ENCODE measurements around the gene PCSK2.

Gene PCSK2

DNA sequence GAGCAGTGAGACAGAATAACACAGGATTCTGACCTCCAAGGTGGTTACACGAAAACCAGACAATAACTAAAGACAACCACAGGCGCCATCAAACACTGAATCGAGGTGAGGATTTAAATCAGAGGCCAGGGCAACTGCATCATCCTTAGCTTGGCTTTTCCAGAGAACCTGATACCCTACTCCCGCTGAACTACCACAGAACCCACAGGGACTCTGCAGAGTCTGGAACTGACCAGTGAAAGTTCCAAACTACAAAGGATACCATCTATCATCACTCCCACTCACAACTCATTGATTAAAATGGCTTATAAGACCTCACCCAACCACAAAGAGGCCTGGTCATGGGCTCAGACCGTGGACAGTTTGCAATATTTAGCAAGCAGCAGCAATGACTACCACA, 219.3 kb downstream of the PCSK2 start:
- DNase-seq (ENCODE audit: low read depth): no peak

DNA sequence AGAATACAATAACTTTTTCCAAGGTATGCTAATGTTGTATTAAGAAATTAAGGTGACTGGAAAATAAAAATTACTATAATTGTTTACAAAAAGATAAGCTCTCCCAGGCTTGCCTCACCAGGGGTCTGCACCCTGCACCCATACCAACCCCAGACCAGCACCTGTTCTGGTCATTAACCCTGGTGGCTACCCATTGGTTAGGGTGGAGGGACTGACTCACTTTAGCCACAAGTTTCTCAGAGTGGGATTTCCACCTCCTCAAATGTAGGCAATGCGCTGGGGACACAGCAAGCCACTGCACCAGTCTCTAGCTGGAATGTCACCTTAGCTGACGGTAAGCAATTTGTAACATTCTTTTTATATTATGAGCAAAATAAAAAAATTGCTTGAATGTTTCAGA, 221.2 kb downstream of the PCSK2 start:
- no peak for DNase-seq (ENCODE audit: low read depth)

DNA sequence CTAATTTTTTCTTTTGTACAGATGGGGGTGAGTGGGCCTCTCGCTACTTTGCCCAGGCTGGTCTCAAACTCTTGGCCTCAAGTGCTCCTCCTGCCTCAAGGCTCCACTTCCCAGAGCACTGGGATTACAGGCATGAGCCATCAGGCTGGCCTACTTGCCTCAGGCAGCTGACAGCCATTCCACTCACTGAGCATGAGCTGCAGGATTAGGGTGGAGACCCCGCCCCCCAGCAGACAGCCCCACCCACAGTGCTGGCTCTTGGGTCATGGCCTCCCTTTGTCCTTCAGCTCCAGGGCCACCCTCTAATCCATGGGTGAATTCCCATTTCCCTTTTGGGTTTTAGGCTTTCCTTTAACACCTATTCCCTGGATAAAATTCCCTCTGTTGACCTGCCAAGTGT, 222.2 kb downstream of the PCSK2 start:
- DNase-seq (ENCODE audit: low read depth): no peak

DNA sequence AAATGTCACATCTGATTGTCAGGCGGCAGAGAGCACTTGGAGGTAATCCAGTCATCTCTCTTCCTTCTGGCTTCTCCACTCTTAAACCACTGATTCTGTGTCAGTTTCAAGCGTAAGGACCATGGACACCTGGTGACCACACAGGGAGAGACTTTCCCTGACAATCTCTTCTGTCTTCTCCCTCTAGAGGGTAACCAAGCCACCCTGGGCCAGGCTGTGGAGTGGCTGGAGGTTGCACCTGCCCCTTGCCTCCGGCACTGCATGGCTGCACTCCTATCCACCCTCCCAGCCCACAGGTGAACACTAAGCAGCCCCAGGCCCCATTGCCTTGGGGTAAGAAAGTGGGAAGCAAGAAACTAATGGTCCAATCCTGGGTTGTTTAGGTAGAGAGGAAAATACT, 225.6 kb downstream of the PCSK2 start:
- DNase-seq (ENCODE audit: low read depth): no peak

DNA sequence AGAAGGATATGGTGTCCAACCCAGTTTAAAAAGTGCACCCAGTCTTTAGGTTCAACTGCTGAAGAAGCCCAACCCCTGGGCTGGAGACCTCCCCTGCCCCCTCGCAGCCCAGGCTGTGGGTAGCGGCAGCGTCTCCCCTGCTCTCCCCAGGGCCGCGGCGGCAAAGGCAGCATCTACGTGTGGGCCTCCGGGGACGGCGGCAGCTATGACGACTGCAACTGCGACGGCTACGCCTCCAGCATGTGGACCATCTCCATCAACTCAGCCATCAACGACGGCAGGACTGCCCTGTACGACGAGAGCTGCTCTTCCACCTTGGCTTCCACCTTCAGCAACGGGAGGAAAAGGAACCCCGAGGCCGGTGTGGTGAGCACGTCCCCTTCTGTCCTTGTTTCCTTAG, 226.8 kb downstream of the PCSK2 start:
- DNase-seq (ENCODE audit: low read depth): no peak

DNA sequence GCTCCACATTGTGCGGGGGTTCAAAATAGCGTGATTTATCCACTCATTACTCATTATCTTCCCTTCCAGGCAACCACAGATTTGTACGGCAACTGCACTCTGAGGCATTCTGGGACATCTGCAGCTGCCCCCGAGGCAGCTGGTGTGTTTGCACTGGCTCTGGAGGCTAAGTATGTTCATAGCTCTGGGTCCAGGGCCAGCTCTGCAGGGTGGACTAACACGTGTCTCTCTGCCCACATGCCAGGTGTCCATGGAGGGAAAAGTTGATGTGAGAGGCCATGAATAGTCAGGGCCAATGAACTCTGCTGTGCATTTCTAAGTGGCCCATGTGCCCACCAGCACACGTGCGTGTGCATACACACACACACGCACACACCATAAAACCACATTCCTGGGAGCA, 229.4 kb downstream of the PCSK2 start:
- no peak for DNase-seq (ENCODE audit: low read depth)

DNA sequence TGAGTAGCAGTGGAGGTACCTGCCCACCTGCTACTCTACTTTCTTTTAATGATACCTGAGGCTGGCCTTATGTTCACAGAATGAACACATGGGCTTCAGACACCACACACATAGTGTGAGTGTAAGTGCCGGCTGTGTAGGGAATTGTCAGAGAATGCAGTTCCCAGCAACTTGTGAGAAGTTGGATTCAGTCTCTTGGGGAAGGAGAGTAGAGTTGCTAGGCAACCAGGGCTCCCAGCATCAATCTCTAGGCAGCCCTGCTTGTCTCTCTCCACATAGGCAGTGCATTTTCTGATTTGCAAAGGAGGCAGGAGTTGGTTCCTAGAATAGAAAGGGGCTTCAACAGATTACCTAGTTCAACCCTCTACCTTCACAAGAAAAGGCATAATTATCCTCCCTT, 230.2 kb downstream of the PCSK2 start:
- no peak for DNase-seq (ENCODE audit: low read depth)

DNA sequence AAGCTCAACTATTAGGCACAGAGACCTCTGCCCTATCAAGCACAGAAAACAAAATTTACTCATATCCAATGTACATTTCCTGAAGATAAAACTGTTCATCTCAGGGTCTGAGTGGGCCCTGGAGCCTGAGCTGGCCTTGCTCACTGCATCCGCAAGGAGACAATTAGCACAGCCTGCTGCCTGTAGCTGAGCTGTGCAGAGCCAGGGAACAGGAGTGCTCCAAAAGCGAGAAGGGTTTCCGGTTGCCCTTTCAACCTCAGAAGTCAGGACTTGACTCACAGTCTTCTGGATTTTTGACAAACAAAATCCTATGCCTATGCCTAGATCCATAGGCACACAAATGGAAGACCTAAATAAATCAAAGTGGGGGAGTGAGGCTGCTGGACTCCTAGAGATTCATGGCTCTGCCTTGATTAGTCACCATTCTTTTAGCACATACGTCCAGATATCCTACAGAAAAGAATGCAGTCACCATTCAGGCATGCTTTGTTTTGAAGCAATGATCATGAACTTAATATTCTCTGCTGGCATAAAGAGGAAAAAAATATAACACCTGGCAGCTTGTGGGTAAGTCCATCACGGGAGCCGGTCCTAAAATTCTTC, 230.8 kb downstream of the PCSK2 start:
- DNase-seq (ENCODE audit: low read depth): no peak

DNA sequence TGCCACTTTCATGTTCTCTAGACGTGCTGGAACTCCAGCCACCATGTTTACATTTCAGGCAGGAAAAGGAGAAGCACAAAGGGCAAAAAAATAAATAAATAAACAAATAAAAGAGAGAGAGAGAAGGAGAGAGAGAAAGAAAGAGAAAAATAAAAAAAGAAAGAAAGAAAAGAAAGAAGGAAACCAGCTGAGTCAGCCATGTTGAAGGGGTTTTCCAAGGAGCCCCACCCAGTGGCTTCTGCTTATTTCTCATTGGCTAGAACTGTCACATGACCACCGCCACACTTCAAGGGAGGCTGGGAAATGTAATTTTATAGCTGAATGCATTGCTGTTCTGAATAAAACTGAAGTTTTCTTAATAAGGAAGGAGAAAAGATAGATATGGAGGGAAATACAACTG, 233.3 kb downstream of the PCSK2 start:
- DNase-seq (ENCODE audit: low read depth): no peak

DNA sequence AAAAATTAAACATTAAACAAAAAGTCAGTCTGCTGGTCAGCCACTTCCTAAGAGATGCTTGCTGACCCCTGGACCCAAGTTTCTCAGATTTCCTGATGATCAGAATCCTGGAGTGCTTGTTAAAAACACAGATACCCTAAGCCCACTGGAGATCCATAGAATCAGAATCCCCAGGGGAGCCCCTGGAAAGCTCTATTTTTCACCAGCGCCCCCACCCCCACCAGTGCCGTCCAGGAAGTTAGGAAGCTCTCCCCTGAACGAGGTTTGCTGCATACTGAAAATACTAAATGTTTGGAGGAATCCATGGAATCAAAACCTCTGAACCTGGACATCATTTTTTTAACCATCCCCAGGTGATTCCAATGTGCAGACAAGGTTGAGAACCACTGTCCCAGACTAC, 235.1 kb downstream of the PCSK2 start:
- no peak for DNase-seq (ENCODE audit: low read depth)

DNA sequence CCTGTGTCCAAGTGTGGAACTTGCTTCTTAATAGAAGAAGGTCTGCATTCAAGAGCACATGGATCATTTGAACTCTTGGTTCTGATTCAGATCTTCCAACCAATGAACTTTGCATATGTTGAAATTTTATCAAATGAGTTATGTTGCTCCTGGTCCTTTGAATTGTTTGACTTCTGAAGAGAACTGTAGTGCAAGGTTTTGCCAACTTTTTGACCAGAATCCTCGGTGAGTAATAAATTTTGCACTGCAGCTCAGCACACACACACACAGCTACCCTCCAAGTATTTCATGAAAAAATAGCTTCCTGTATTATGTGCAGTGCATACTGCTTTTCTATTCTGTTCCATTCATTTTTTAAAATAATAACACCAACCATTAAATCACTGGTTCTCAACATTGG, 236.9 kb downstream of the PCSK2 start:
- no peak for DNase-seq (ENCODE audit: low read depth)

DNA sequence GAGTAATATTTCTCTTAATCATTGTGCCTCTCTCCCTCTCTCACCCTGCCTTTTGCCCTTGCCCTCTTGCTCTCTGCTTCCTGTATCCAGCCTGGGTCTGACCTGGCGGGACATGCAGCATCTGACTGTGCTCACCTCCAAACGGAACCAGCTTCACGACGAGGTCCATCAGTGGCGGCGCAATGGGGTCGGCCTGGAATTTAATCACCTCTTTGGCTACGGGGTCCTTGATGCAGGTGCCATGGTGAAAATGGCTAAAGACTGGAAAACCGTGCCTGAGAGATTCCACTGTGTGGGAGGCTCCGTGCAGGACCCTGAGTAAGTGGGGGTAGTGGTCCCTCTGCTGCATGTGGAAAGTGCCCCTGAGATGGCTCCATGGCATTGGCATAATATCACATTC, 238.4 kb downstream of the PCSK2 start:
- no peak for DNase-seq (ENCODE audit: low read depth)

DNA sequence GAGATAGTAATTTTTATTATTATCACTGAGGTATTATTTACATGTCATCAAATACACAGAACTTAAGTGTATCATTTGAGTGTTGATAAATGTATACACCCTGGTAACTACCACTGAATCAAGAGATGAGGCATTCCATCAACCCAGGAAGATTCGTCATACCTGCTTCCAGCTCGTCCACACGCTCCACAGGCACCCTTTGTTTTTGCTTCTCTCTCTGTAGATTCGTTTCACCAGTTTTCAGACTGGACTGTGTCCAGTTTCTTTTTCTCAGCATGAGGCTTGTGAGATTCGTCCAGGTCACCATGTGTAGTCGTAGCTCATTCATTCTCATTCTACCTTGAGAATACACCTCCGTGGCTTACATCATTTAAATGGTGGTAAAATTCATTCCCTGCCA, 239.8 kb downstream of the PCSK2 start:
- DNase-seq (ENCODE audit: low read depth): no peak

DNA sequence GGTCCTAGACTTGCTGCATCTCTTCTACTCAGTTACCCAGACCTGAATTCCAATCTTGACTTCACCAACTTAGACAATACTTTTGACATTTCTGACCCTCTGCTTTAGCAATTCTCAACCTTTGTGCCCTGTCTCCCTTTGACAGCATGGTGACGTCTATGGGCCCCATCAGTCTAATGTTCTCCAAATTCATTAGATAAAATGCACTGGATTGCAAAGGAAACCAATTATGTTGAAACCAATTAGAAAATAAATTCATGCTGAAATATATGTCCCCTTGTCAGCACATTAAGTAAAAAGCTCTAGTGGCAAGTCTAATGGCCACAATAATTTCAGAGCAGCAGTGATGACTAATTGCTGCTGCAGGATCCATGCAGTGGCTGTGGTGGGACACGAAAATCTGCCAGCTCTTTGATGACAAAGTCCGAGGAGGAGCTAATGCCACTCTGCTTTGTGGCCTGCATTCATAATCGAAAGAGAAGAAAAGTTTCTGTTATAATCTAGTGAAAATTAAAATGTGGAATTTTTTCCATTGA, 240.3 kb downstream of the PCSK2 start:
- DNase-seq (ENCODE audit: low read depth): no peak

DNA sequence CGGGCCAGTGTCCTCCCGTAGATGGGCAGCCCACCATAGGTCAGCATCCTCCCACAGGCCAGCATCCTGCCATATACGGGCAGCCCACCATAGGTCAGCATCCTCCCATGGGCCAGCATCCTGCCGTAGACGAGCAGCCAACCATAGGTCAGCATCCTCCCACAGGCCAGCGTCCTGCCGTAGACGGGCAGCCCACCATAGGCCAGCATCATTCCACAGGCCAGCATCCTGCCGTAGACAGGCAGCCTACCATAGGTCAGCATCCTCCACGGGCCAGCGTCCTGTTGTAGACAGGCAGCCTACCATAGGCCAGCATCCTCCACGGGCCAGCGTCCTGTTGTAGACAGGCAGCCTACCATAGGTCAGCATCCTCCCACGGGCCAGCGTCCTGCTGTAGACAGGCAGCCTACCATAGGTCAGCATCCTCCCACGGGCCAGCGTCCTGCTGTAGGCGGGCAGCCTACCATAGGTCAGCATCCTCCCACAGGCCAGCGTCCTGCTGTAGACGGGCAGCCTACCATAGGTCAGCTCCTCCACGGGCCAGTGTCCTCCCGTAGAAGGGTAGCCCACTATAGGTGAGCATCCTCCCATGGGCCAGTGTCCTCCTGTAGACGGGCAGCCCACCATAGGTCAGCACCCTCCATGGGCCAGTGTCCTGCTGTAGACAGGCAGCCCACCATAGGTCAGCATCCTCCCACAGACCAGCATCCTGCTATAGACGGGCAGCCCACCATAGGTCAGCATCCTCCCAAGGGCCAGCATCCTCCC, 241.4 kb downstream of the PCSK2 start:
- DNase-seq (ENCODE audit: low read depth): no peak

DNA sequence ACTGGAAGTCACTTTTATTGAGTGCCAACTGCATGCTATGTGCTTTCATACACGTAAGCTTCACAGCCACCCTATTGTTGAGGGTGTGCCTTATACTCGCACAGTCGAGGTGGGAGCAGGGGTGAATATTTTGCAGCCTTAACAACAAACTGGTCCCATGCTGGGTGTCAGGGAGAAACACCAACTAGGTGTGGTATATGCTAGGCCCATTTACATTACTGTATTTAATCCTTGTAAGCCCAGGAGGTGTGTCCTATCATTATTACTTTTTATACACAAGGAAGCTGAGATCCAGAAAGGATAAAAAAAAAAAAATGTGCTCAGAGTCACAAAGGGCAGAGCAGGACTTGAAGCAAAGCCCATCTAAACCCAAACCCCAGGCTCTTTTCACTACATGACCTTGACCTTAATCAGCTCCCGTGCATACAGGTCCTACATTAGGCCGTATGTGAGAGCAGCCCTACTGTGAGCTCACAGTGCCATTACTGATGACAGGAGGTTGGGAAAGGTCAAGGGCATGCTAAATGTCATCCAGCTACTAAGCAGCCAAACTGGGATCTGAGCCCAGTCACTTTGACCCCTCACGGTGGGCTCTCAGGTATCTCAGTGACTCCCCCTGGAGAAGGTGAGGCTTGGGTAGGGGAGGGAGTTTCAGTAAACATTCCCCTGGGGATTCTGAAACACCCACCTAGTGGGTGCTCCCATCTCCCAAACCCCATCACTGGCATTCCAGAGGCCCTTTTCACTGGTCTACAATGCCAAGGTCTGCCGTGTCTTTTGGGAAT, 242.6 kb downstream of the PCSK2 start:
- DNase-seq (ENCODE audit: low read depth): no peak

DNA sequence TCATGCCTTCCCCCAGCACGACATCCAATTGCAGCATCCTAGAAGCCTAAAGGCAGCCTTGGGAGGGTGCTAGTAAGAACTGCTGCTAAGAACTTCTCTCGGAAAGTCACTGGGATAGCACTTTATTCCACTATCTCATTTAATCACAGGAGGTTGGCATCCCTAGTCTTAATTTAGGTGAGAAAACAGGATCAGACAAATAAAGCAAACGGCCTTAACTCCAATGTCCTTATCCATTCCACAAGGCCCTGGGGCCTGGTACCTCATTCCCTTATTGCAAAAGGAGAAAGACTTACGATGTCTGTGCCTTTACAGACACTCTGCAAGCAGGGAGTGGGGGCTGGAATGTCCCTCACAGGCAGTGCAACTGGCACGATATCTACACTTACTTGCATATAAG, 243.7 kb downstream of the PCSK2 start:
- no peak for DNase-seq (ENCODE audit: low read depth)

DNA sequence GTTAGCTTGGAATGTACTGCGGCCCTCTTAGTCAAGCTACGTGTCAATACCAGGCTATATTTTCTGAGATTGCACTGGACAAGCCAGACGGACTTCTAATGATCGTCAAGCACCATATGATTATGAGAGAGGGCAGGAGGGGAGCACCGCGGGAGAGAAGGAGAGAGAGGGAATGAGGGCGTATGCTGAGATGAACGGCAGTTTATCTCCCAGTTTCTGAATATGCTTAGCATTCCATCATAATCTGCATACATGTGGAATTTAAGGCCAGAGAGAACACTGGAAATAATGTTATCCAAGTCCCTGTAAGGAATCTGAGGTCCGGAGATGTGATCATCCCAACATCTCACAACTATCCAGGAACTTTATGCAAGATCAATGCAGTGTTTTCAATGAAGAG, 244.1 kb downstream of the PCSK2 start:
- no peak for DNase-seq (ENCODE audit: low read depth)

DNA sequence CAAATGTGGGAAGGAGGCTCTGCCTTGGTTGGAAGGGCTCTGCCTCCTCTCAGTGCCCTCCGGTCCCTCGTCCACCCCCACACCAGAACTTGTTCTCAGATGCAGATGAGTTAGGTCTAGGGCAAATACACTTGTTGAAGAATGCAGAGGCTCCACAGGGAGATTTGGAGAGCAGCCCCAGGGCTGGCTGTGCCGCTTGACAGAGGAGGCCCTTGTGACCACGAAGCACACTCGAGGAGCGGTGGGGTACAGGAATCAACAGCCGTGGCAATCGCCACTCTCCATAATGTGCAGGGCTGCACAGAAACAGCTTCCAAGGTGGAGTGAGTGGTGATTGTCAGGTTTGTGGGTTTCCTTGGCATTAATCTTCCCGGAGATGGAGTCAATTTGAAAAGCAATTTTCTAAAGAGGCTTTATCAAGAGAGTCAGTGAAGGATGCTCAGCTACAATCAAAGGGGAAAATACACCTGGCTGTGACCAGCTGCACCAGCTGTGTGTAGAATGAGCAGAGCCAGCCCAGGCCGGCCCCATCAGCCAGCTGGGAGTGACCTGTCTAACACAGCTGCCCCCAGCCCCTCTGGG, 244.9 kb downstream of the PCSK2 start:
- DNase-seq (ENCODE audit: low read depth): no peak

DNA sequence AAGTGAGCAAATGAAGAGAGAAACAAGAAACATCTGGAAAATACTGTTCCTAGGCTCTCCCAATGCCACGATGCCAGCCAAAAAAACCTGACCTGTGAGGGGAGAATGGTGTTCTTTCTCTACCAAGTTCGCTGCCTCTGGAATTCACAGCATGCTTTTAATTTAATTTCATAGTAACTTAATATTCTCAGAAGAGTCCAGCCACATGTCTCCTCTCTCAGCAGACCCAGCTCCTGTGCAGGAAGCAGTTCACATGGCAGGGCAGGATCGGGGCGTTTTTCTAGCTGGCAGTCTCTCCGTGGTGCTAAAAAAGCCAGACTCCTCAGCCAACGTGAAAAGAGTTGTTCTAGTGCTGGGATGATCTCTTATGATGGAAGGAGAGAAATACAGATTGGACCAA, 246.8 kb downstream of the PCSK2 start:
- DNase-seq (ENCODE audit: low read depth): no peak

DNA sequence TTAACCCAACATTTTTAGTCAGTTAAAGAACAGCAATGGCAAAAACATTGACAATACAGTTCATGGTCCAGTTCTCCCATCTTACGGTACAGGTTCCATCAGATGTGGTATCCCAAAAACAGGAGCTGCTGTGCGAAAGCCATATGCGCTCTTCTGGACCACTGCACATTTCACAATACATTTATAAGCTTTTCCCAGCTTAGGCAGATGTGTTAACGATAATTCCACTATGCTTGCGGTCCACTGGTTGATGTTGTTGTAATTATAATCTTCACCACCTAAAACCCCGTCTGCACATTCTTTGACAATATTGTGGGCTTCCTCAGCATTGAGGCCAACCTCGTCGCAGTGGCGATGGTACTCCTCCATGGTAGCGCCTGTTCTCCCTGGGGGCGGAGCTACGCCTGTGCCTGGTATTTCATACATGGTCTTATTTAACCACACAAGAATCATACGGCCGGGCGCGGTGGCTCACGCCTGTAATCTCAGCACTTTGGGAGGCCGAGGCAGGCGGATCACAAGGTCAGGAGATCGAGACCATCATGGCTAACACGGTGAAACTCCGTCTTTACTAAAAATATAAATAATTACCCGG, 252.3 kb downstream of the PCSK2 start:
- no peak for DNase-seq (ENCODE audit: low read depth)

DNA sequence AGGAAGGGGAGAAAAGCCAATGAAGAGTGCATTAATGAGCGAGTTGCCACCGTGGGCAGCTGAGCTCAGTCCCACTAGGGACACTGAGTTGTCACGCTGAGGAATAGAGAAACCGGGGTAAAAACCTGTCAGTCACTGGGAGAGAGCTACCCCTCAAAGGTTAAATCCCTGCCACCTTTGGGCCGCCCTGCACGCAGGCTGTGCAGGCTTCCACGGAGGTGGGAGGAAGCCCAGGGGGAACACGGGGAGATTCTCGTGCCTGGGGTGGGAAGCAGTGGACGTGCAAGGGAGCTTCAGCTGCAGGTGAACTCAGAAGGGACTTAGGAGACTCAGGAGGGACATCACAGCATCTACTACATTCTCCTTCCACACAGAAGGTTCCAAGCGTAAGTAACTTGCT, 253.9 kb downstream of the PCSK2 start:
- DNase-seq (ENCODE audit: low read depth): no peak

Data from activated T-cell treated with anti-CD3 and anti-CD28 coated beads for 24 hours (primary cell).